HEK293 (cell line): ENCODE data around the gene ARMC3.

Experiments used
- CTCF ChIP-seq: fragments of 450-650 bp; formaldehyde crosslinking; IDR thresholded peaks from 2 replicates; pipeline ENCODE4 v1.5.1; 2016; ENCODE audit warnings: missing biosample characterization, missing genetic modification characterization
- REST ChIP-seq: fragments of 450-650 bp; formaldehyde crosslinking; IDR thresholded peaks from 2 replicates; pipeline ENCODE4 v1.5.1; 2016; ENCODE audit warnings: missing biosample characterization, missing genetic modification characterization
- YY2 ChIP-seq: fragments of 450-650 bp; formaldehyde crosslinking; IDR thresholded peaks from 2 replicates; pipeline ENCODE4 v1.5.1; 2016; ENCODE audit warnings: missing biosample characterization, missing genetic modification characterization
- ZBTB1 ChIP-seq: fragments of 450-650 bp; formaldehyde crosslinking; IDR thresholded peaks from 2 replicates; pipeline ENCODE4 v1.5.1; 2016; ENCODE audit warnings: missing biosample characterization, missing genetic modification characterization
- ZNF121 ChIP-seq: fragments of 450-650 bp; formaldehyde crosslinking; IDR thresholded peaks from 2 replicates; pipeline ENCODE4 v1.5.1; 2016; ENCODE audit warnings: missing biosample characterization, missing genetic modification characterization
- ZNF350 ChIP-seq: fragments of 450-650 bp; formaldehyde crosslinking; IDR thresholded peaks from 2 replicates; pipeline ENCODE4 v1.5.0; 2017; ENCODE audit warnings: missing biosample characterization, mild to moderate bottlenecking, missing genetic modification characterization
- ZNF398 ChIP-seq: fragments of 450-650 bp; formaldehyde crosslinking; IDR thresholded peaks from 2 replicates; pipeline ENCODE4 v1.5.1; 2017; ENCODE audit warnings: missing biosample characterization, missing genetic modification characterization
- TF ChIP-seq, protein P1 (sequence below): fragments of 450-650 bp; formaldehyde crosslinking; conservative IDR thresholded peaks from 2 replicates; pipeline ENCODE4 v1.5.1; 2016; ENCODE audit warnings: low read depth, missing biosample characterization, missing genetic modification characterization
- TF ChIP-seq, protein P2 (sequence below): fragments of 450-650 bp; formaldehyde crosslinking; IDR thresholded peaks from 2 replicates; pipeline ENCODE4 v1.5.1; 2016; ENCODE audit warnings: missing biosample characterization, missing genetic modification characterization

GRCh38 chr10:23069019-23069815 lies 141.4 kb downstream of the ARMC3 start:
- TF ChIP-seq REST (no peak), ZNF121 (no peak), CTCF (no peak), ZNF398 (tag by site-specific recombination) (no peak), ZNF350 (no peak), ZBTB1 (tag by site-specific recombination) (no peak), YY2 (no peak)
- TF ChIP-seq, protein P1, sequence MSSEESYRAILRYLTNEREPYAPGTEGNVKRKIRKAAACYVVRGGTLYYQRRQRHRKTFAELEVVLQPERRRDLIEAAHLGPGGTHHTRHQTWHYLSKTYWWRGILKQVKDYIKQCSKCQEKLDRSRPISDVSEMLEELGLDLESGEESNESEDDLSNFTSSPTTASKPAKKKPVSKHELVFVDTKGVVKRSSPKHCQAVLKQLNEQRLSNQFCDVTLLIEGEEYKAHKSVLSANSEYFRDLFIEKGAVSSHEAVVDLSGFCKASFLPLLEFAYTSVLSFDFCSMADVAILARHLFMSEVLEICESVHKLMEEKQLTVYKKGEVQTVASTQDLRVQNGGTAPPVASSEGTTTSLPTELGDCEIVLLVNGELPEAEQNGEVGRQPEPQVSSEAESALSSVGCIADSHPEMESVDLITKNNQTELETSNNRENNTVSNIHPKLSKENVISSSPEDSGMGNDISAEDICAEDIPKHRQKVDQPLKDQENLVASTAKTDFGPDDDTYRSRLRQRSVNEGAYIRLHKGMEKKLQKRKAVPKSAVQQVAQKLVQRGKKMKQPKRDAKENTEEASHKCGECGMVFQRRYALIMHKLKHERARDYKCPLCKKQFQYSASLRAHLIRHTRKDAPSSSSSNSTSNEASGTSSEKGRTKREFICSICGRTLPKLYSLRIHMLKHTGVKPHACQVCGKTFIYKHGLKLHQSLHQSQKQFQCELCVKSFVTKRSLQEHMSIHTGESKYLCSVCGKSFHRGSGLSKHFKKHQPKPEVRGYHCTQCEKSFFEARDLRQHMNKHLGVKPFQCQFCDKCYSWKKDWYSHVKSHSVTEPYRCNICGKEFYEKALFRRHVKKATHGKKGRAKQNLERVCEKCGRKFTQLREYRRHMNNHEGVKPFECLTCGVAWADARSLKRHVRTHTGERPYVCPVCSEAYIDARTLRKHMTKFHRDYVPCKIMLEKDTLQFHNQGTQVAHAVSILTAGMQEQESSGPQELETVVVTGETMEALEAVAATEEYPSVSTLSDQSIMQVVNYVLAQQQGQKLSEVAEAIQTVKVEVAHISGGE = no peak
- TF ChIP-seq, protein P2, sequence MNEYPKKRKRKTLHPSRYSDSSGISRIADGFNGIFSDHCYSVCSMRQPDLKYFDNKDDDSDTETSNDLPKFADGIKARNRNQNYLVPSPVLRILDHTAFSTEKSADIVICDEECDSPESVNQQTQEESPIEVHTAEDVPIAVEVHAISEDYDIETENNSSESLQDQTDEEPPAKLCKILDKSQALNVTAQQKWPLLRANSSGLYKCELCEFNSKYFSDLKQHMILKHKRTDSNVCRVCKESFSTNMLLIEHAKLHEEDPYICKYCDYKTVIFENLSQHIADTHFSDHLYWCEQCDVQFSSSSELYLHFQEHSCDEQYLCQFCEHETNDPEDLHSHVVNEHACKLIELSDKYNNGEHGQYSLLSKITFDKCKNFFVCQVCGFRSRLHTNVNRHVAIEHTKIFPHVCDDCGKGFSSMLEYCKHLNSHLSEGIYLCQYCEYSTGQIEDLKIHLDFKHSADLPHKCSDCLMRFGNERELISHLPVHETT (tag by site-specific recombination) = no peak
